GM11168 (cell line): ENCODE measurements around the gene ERO1B.
"Not testable (repeated sequence)": the region's sequence is repeated elsewhere in the genome, so short reads cannot be mapped to it uniquely, and the experiment has no call there.

Experiments
- in situ Hi-C: fragments of 300-500 bp; cut with MboI; formaldehyde crosslinking; loops from one replicate; pipeline ENCODE4 v1.12.0; 2022; ENCODE audit warnings: low sequenced_read_pairs; ENCODE audit not compliant: unreplicated experiment

The ERO1B gene, protein sequence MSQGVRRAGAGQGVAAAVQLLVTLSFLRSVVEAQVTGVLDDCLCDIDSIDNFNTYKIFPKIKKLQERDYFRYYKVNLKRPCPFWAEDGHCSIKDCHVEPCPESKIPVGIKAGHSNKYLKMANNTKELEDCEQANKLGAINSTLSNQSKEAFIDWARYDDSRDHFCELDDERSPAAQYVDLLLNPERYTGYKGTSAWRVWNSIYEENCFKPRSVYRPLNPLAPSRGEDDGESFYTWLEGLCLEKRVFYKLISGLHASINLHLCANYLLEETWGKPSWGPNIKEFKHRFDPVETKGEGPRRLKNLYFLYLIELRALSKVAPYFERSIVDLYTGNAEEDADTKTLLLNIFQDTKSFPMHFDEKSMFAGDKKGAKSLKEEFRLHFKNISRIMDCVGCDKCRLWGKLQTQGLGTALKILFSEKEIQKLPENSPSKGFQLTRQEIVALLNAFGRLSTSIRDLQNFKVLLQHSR

GRCh38 chr1:236281654-236282424 is at the start of gene ERO1B:
Gene ERO1B, minus strand, starts transcription at chr1:236281958. Its CDS starts 175 bp downstream, at chr1:236281783.
- in situ Hi-C loops = loop anchor here (25.0 kb wide), 1 partner anchor 170 kb away; no protein-coding TSS in a partner anchor

GRCh38 chr1:236331412-236331811 is 49.7 kb upstream of the ERO1B start:
- in situ Hi-C loops = not testable (repeated sequence)

GRCh38 chr1:236326432-236326831 is 44.7 kb upstream of the ERO1B start:
- in situ Hi-C loops = no loop called here

DNA sequence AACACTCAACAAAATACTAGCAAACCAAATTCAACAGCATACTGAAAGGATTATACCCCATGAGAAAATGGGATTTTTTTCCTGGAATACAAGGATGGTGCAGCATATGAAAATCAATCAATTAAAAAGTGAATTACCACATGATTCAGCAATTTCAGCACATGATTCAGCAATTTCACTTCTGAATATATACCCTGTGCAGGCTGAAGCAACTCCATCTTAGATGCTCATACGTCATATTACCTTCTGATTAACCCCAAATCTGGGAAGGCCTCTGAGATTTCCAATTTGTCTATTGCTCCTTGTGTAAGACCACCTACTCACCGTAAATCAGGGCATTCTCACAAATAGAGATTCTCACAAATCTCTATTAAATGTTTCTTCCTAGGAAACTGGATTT is 43.8 kb upstream of the ERO1B start:
- in situ Hi-C loops = no loop called here

DNA sequence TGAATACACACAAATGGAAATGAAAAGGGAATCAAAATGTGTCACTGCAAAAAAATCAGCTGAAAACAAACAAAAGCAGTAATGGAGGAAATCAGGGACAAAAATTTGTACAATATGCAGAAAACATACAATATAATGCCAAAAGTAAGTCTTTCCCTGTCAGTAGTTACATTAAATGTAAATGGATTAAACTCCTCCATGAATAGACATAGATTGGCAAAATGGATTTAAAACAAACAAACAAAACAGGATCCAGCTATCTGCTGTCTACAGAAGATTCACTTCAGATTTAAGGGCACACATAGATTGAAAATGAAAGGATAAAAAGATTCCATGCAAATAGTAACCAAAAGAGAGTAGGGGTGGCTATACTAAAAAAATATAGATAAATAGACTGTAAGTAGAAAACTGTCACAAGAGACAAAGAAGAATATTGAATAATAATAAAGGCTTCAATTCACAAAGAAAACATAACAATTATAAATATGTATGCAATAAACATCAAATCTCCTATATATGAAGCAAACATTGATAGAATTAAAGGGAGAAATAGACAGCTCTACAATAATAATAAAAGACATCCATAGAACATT is 42.2 kb upstream of the ERO1B start:
- in situ Hi-C loops = no loop called here

DNA sequence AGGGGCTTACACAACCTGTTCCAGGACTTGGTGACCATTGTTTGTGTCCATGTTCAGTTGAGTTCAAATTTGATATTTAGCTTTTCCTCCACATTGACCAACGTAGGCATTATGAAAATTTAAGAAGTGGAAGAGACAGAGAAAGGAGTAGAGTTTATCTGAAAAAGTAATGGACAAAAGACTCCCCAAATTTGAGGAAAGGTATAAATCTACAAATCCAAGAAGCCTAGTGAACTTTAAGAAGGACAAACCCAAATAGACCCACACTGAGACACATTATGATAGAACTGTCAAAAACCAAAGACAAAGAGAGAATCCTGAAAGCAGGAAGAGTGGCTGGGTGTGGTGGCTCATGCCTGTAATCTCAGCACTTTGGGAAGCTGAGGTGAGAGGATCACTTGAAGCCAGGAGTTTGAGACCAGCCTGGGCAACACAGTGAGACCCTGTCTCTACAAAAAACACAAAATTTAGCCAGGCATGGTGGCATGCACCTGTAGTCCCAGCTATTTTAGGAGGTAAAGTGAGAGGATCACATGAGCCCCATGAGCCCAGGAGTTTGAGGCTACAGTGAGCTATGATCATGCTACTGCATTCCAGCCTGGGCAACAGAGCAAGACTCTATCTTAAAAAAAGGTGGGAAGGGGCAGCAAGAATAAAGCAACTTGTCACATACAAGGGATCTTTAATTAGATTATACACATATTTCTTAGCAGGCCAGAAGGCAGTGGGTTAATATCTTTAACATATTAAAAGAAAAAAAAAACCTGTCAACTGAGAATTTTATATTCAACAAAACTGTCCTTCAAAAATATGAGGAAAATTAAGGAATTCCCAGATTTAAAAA is 41.0 kb upstream of the ERO1B start:
- in situ Hi-C loops = no loop called here

DNA sequence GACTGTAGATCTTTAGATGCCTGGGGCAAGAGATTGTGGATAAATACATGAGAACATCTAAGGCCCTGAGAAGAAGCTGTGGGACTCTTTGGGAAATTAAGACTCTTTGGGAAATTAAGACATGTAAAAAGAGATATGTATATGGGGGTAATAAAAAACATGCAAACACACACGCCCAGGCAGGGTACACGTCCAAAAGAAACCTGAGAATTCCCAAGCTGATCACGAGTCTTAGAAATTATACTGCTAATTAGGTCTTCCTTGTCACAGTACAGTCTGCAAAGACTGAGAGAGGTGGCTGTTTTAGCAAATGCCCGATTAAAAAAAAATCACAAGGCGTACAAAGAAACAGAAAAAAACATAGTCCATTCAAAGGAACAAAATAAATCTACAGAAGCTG is 39.3 kb upstream of the ERO1B start:
- in situ Hi-C loops = no loop called here

GRCh38 chr1:236320671-236321070 is 38.9 kb upstream of the ERO1B start:
- in situ Hi-C loops = no loop called here

GRCh38 chr1:236320214-236320613 is 38.5 kb upstream of the ERO1B start:
- in situ Hi-C loops = no loop called here

- in situ Hi-C loops = no loop called here
Observed at GRCh38 chr1:236316437-236316836, 34.7 kb upstream of the ERO1B start.

- in situ Hi-C loops = no loop called here
Observed at GRCh38 chr1:236315518-236315917, 33.8 kb upstream of the ERO1B start.

GRCh38 chr1:236315092-236315491 is 33.3 kb upstream of the ERO1B start:
- in situ Hi-C loops = no loop called here

DNA sequence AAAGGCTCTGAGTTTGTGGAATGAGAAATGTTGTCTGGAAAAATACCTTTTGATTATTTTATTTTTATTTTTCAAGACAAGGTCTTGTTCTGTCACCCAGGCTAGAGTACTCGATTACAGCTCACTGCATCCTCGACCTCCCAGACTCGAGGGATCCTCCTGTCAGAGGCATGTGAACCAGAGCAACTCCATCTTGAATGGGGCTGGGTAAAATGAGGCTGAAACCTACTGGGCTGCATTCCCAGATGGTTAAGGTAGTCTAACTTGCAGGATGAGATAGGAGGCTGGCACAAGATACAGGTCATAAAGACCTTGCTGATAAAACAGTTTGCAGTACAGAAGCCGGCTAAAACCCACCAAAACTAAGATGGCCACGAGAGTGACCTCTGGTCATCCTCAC is 32.3 kb upstream of the ERO1B start:
- in situ Hi-C loops = not testable (repeated sequence)

GRCh38 chr1:236313427-236313826 is 31.7 kb upstream of the ERO1B start:
- in situ Hi-C loops = no loop called here

GRCh38 chr1:236311040-236311439 is 29.3 kb upstream of the ERO1B start:
- in situ Hi-C loops = no loop called here

DNA sequence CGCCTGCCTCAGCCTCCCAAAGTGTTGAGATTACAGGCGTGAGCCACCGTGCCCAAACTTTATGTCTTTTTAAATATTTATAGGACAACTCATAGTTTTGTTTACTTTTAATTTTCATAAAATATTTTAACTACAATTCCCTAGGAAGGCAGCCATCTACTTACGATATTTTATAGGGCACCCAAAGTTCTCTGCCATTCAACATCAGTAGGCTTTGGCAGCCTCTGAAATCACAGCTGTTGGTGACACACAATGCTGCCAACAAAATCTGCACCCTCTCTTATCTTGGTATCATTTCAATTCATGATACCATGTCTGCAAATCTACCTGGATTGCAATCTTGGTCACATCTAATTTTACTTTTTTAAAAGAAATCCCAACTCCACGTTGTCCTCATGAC is 27.1 kb upstream of the ERO1B start:
- in situ Hi-C loops = no loop called here

DNA sequence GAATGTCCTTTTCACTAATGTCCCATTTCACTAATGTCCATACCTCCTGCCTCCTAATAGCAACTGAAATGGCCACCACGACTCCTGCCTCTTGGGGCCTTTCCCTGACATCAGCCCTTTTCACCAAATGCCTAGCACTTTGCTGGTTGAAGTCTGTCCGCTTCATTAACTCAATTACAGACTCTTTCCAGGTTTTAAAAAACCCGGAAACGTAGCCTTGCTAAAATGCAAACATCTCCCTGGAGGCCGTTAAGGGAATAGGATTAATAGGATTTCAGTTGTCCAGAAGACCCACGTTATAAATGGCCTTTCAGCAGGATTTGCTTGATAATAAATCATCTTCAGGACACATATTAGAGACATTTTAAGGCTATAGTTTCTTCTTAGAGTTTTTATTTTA is 25.7 kb upstream of the ERO1B start:
- in situ Hi-C loops = no loop called here

DNA sequence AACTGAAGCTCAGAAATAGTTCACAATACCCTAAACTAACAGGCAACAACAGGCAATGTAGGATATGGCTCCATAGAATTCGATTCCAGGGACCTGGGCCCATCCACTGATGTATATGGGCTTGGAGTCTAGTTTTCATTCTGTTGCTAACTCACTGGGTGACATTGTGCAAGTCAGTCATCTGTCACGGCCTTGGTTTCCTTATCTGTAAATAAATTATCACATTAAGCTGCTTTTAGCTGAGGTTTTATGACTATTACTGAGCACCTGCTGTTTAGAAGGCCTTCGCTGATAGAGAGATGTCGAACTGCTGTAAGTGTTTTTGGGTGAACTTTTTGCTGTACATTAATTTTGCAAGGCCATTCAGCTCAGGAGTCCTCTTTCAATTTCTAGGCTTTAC is 22.9 kb upstream of the ERO1B start:
- in situ Hi-C loops = no loop called here

GRCh38 chr1:236303675-236304074 is 21.9 kb upstream of the ERO1B start:
- in situ Hi-C loops = no loop called here

GRCh38 chr1:236302941-236303340 is 21.2 kb upstream of the ERO1B start:
- in situ Hi-C loops = no loop called here
